WTC11 (cell line): Measurements from ENCODE around the gene NEDD8. TPM values are rescaled to one million over a fixed set of nuclear protein-coding genes. Genes with fewer than 3 reads are reported as not detected.

Experiments used
- ATAC-seq: fragments of 200-7000 bp; cut with Tn5 transposase; 2 replicates; pipeline ENCODE4 v1.10.0; 2021; ENCODE audit warnings: mild to moderate bottlenecking, moderate library complexity
- CTCF ChIA-PET: fragments of 300-600 bp; sonication (Branson Sonifier 250); formaldehyde crosslinking; loops from one replicate; lab custom pipeline; 2021; ENCODE audit warnings: antibody characterized with exemption; lab: Charles Lee
- POLR2A ChIA-PET: fragments of 350-600 bp; sonication (Branson Sonifier 250); formaldehyde crosslinking; loops from one replicate; lab custom pipeline; 2021; ENCODE audit warnings: antibody characterized with exemption; lab: Charles Lee
- DNase-seq: peaks from one replicate; pipeline ENCODE4 v3.0.0; 2021; ENCODE audit warnings: low spot score
- H3K27ac Mint-ChIP-seq: 2 replicates; pipeline ENCODE4 v1.8.0; 2021; ENCODE audit warnings: mixed read lengths
- H3K27me3 Mint-ChIP-seq: 2 replicates; pipeline ENCODE4 v1.8.0; 2021; ENCODE audit warnings: low read depth, mild to moderate bottlenecking, moderate library complexity, mixed read lengths
- H3K36me3 Mint-ChIP-seq: 2 replicates; pipeline ENCODE4 v1.8.0; 2021; ENCODE audit warnings: mixed read lengths
- H3K4me1 Mint-ChIP-seq: 2 replicates; pipeline ENCODE4 v1.8.0; 2022; ENCODE audit warnings: mixed read lengths
- H3K4me3 Mint-ChIP-seq: 2 replicates; pipeline ENCODE4 v1.8.0; 2021; ENCODE audit warnings: mild to moderate bottlenecking, moderate library complexity, mixed read lengths
- H3K9me3 Mint-ChIP-seq: 2 replicates; pipeline ENCODE4 v1.8.0; 2021; ENCODE audit warnings: mixed read lengths
- E2F5 ChIP-seq: sonication (generic); formaldehyde crosslinking; IDR thresholded peaks from 2 replicates; pipeline ENCODE4 v1.8.1; 2022; ENCODE audit warnings: mild to moderate bottlenecking, moderate library complexity, missing genetic modification reagents
- EMX1 ChIP-seq: fragments of 250-450 bp; sonication (Bioruptor Pico); IDR thresholded peaks from 2 replicates; pipeline ENCODE4 v1.8.0; 2021; ENCODE audit warnings: mild to moderate bottlenecking
- ESRRA ChIP-seq: sonication (generic); formaldehyde crosslinking; IDR thresholded peaks from 2 replicates; pipeline ENCODE4 v1.8.1; 2022; ENCODE audit warnings: mild to moderate bottlenecking, missing genetic modification reagents, borderline replicate concordance
- FOXP1 ChIP-seq: sonication (generic); formaldehyde crosslinking; IDR thresholded peaks from 2 replicates; pipeline ENCODE4 v1.8.0; 2022; ENCODE audit warnings: missing genetic modification reagents, mild to moderate bottlenecking, moderate library complexity, borderline replicate concordance
- NFYB ChIP-seq: sonication (generic); formaldehyde crosslinking; conservative IDR thresholded peaks from 2 replicates; pipeline ENCODE4 v1.8.0; 2022; ENCODE audit warnings: low read depth, missing genetic modification reagents
- NR1H2 ChIP-seq: sonication (generic); formaldehyde crosslinking; IDR thresholded peaks from 2 replicates; pipeline ENCODE4 v1.9.0; 2021; ENCODE audit warnings: mild to moderate bottlenecking, moderate library complexity, missing genetic modification reagents
- RELA ChIP-seq: sonication (generic); formaldehyde crosslinking; IDR thresholded peaks from 2 replicates; pipeline ENCODE4 v1.8.1; 2022; ENCODE audit warnings: missing genetic modification reagents, mild to moderate bottlenecking, borderline replicate concordance
- SP1 ChIP-seq: sonication (generic); formaldehyde crosslinking; conservative IDR thresholded peaks from 2 replicates; pipeline ENCODE4 v1.8.1; 2022; ENCODE audit warnings: missing genetic modification reagents
- STAT6 ChIP-seq: sonication (generic); formaldehyde crosslinking; conservative IDR thresholded peaks from 2 replicates; pipeline ENCODE4 v1.8.1; 2023; ENCODE audit warnings: mild to moderate bottlenecking, low read depth, missing genetic modification reagents, moderate library complexity
- TCF7 ChIP-seq: sonication (generic); formaldehyde crosslinking; IDR thresholded peaks from 2 replicates; pipeline ENCODE4 v1.8.0; 2022; ENCODE audit warnings: mild to moderate bottlenecking, low read depth, missing genetic modification reagents, moderate library complexity
- TP53 ChIP-seq: sonication (generic); formaldehyde crosslinking; IDR thresholded peaks from 2 replicates; pipeline ENCODE4 v1.8.1; 2023; ENCODE audit warnings: mild to moderate bottlenecking, missing genetic modification reagents
- ZBTB21 ChIP-seq: sonication (generic); formaldehyde crosslinking; IDR thresholded peaks from 2 replicates; pipeline ENCODE4 v1.8.1; 2023; ENCODE audit warnings: mild to moderate bottlenecking, missing genetic modification reagents, borderline replicate concordance
- ZNF512 ChIP-seq: sonication (generic); formaldehyde crosslinking; IDR thresholded peaks from 2 replicates; pipeline ENCODE4 v1.8.1; 2022; ENCODE audit warnings: missing genetic modification reagents, borderline replicate concordance
- total RNA-seq: library from RNA; stranded (reverse); gene quantifications from 3 replicates; pipeline ENCODE4 v1.2.3, GENCODE V29; 2021
- TF ChIP-seq, protein P1 (sequence below): sonication (generic); formaldehyde crosslinking; IDR thresholded peaks from 2 replicates; pipeline ENCODE4 v1.8.1; 2022; ENCODE audit warnings: mild to moderate bottlenecking, missing genetic modification reagents, moderate library complexity, borderline replicate concordance
- TF ChIP-seq, protein P2 (sequence below): sonication (generic); formaldehyde crosslinking; IDR thresholded peaks from 2 replicates; pipeline ENCODE4 v1.8.1; 2023; ENCODE audit warnings: mild to moderate bottlenecking, missing genetic modification reagents

NEDD8 gene
- total RNA-seq, 1 experiment from 2014 or later: 233 TPM

DNA sequence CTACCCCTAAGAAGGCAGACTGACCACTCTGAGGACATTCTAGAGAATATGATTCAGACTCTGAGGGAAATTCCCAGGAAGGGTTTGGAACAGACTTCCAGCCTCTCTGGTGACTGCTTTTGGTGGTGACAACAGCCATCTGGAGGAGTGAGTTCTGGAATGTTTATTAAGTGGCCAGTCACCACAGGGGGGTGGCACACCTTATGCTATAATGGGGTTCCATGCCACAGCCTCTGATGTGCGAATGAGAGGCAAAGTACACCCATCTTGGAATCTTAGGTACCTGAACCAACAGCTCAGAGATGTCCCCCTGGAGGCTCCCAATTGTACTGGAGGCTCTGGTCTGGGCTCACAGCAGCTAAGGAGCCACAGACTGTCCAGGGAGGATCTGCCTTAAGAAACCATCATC is 19.7 kb upstream of the NEDD8 start (continued):
- TF ChIP-seq RELA (CRISPR knock-in tag) (no peak), TCF7 (CRISPR knock-in tag) (no peak), ZBTB21 (CRISPR knock-in tag) (no peak), SP1 (CRISPR knock-in tag) (no peak), TP53 (CRISPR knock-in tag) (no peak), ESRRA (CRISPR knock-in tag) (no peak), STAT6 (CRISPR knock-in tag) (no peak), FOXP1 (CRISPR knock-in tag) (no peak)
- TF ChIP-seq, protein P1, sequence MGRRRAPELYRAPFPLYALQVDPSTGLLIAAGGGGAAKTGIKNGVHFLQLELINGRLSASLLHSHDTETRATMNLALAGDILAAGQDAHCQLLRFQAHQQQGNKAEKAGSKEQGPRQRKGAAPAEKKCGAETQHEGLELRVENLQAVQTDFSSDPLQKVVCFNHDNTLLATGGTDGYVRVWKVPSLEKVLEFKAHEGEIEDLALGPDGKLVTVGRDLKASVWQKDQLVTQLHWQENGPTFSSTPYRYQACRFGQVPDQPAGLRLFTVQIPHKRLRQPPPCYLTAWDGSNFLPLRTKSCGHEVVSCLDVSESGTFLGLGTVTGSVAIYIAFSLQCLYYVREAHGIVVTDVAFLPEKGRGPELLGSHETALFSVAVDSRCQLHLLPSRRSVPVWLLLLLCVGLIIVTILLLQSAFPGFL (CRISPR knock-in tag): no peak

DNA sequence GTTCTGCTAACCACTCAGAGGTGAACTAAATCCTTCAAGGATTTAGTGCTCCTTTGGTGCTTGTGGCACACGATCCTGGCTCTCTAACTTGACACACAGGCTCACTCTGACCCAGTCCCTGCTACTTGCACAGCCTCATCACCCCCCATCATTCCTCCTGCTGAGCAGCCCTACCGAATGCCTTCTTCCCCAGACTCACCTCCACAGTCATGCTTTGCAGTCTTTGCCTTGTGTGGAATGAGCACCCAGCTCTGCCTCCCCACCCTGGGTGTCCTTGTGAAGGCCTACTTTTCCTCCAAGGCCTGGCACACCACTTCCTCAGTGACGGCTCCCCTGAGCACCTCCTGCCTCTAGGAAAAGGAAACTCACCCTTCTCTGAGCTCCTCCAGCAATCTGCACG is 18.2 kb upstream of the NEDD8 start:
- TF ChIP-seq, protein P2, sequence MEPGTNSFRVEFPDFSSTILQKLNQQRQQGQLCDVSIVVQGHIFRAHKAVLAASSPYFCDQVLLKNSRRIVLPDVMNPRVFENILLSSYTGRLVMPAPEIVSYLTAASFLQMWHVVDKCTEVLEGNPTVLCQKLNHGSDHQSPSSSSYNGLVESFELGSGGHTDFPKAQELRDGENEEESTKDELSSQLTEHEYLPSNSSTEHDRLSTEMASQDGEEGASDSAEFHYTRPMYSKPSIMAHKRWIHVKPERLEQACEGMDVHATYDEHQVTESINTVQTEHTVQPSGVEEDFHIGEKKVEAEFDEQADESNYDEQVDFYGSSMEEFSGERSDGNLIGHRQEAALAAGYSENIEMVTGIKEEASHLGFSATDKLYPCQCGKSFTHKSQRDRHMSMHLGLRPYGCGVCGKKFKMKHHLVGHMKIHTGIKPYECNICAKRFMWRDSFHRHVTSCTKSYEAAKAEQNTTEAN (CRISPR knock-in tag): no peak
- TF ChIP-seq, protein P1 (CRISPR knock-in tag): no peak
- TF ChIP-seq E2F5 (no peak), ZNF512 (CRISPR knock-in tag) (no peak), NFYB (CRISPR knock-in tag) (no peak), EMX1 (CRISPR knock-in tag) (no peak), ZBTB21 (CRISPR knock-in tag) (no peak), NR1H2 (CRISPR knock-in tag) (no peak)
- ChIA-PET CTCF (interaction anchor here (0.7 to 3.8 kb wide), 4 partner anchors 8 to 83 kb away, joined by 3 to 26 read pairs (median 9); partner anchors contain the start of gene TINF2), POLR2A (no interaction called here)
- H3K4me1 Mint-ChIP-seq: no peaks in the 10 kb centered on the region
- no peak overlapping the region for H3K27ac Mint-ChIP-seq
- ATAC-seq (no peak), DNase-seq (no peak)
- H3K4me3 Mint-ChIP-seq: no peak overlapping the region
- H3K9me3 Mint-ChIP-seq: no peaks in the 10 kb centered on the region
- no peaks in the 10 kb centered on the region for H3K36me3 Mint-ChIP-seq
- peaks cover 13% of the 10 kb centered on the region for H3K27me3 Mint-ChIP-seq
